ENCODE results near the gene RGCC.

DNA sequence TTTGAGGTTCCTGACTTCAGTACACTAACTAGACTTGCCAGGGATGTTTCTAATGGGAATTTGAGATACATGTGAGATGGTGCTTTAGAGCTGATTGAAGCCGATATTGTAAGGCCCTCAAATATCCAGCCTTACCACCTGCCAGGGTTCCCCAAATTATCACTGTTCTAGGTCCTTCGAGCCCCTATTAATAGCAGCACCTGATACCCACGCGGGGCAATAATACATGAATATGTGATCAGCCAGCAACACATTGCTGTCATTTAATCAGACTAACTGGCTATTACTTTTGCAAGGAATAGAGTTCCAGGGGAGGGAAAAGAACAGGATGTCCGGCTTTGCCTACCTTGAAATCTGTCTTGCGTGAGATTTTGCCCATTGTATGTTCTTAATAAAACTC lies 5.1 kb downstream of the RGCC start:
- TF ChIP-seq CTCF (IDR thresholded peaks at IDR 0.05; ENCODE audit: extremely low read depth in 1 of 2, insufficient read depth in 1 of 2, low read depth in 1 of 2, low read length in 2 of 2): no peak
- no peak for TF ChIP-seq POLR2A (IDR thresholded peaks at IDR 0.05; ENCODE audit: low read depth, low read length)
- no peak for TF ChIP-seq EZH2 (IDR thresholded peaks at IDR 0.05; ENCODE audit: borderline replicate concordance, low read depth, low read length, severe bottlenecking)
